GM20431 (cell line): ENCODE results near the gene MCCC2.

Experiments used
- in situ Hi-C: fragments of 300-500 bp; cut with MseI, MboI; formaldehyde crosslinking; loops from one replicate; pipeline ENCODE4 v1.15.0; 2020; ENCODE audit warnings: low sequenced_read_pairs; ENCODE audit not compliant: unreplicated experiment

MCCC2 gene

GRCh38 chr5:71705421-71705820 is 118.3 kb downstream of the MCCC2 start:
- in situ Hi-C loops, result no loop called here

- in situ Hi-C loops, result no loop called here
Observed at GRCh38 chr5:71706906-71707305, 119.8 kb downstream of the MCCC2 start.
